T-helper 22 cell (primary cell): ENCODE results near the gene CRHR1.
"Not testable (repeated sequence)": the region's sequence is repeated elsewhere in the genome, so short reads cannot be mapped to it uniquely, and the experiment has no call there.

Source experiments
- DNase-seq: peaks from one replicate; pipeline ENCODE4 v3.0.0-alpha.2; 2020; ENCODE audit warnings: low read depth

CRHR1 gene

DNA sequence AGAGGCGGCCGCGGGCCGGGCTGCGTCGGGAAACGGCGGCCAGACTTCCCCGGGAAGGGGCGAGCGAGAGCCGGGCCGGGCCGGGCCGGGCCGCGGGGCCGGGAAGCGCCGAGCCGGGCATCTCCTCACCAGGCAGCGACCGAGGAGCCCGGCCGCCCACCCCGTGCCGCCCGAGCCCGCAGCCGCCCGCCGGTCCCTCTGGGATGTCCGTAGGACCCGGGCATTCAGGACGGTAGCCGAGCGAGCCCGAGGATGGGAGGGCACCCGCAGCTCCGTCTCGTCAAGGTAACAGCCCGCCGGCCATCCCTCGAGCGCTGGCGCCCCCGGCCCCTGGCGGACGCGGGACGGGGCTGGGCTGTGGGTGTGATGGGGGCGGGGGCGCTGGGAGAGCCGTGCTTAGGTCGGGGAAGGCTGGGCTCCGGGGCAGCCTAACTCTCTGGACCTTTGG lies at the start of gene CRHR1:
Gene CRHR1, plus strand, starts transcription at position 28 of the 448 bp plus-strand sequence. Its CDS starts 225 bp downstream, at position 253.
- no peak for DNase-seq

DNA sequence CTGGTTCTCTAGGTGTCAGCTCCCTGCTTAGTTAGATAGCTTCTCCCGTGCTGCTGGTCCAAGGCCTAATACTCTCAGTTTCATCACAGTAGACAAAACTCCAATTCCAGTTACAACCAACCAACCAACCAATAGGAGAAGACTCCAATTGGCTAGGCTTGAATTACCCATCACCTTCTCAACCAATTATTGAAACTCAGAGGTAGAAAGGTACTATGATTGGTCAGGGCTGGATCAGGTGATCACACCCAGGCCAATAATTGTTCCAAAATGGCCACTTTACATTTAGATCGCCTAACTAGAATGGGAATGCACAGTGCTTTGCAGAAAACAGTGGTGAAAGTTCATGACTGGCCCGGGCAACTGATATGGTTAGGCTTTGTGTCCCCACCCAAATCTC lies 49.5 kb upstream of the CRHR1 start:
- DNase-seq = no peak

DNA sequence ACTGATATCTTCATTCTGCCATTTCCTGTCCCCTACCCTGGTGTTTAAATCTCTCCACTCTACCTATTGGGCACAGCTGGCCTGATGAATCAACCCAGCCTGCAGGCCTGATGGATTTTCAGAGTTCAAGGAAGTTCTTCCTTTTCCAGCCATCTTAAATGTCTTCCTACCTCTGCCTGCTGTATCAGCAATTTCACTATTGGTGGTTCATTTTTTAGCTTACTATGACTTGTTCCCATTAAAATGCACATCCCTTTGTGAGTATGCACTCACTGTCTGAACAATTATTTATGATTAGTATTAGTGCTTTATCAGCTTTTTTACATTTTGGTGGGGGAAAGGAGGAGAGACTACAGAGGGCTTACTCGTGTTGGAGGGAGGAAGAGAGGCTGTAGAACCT lies 48.6 kb upstream of the CRHR1 start:
- no peak for DNase-seq

DNA sequence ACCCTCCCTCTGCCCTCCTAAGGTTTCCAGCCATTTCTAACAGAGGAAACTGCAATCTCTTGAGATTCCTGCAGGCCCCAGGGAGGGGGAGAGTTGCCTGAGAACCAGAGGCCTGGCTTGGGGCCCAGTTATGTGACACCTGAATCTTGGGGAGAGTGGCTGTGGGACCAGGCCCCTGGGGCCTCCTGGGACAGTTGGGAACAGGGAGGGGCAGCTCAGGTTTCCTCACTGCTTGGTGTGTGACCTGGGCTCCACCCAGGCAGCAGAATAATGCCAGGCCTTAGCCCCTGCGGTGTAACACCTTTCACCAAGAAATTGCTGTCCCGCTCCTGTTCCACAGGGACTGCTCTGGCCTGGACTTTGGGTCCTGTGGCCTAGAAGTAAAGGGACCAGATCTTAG lies 44.3 kb upstream of the CRHR1 start:
- DNase-seq = no peak

DNA sequence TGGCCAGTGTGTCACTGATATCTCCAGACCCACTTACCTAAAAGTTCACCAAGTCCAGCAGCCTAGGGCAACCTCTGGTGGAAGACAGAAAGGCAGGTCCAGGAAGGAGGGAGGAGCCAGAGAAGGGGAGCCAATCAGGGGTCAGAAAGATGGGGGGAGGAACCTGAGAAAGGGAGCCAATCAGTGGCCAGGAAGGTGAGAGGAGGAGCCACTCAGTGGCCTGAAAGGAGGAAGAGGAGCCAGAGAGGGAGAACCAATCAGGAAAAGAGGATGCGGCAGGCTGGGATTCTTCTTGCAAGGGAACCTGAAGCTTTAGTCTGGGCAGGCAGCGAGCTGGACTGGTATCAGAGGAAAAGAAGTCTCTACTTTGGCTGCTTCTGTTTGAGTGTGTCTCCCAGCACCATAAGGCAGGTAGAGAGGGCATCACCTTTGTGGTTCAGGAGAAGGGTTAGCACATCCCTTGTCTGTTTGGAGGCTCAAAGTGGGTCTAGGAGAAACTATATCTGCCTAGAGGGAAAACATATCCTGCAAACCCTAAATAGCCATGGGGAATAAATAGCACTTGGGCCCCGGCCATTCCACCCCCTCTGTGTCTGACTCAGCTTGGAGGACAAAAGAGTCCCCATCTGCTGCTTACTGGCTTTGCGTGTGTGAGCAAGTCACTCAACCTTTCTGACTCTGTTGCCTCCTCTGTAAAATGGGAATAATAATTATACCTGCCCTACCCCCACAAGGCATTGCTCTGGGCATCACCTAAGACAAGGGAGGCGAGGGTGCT lies 43.4 kb upstream of the CRHR1 start:
- no peak for DNase-seq

DNA sequence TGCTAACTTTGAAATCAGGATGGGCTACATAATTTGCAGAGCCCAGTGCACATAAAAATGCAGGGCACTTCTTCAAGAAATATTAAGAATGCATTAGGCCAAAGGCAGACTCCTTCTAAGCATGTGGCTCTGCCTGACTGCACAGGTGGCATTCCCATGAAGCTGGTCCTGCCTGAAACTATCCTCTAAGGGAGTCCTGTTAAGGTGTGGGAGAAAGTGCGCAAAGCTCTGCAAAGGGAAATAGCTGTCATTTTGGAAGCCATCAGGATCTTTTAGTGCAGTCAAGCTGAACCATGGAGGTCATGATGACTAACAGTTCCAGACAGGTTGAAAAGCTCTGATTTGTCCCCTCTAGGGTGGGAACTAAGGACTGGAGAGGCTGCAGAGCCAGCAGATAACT lies 41.9 kb upstream of the CRHR1 start:
- DNase-seq = no peak

DNA sequence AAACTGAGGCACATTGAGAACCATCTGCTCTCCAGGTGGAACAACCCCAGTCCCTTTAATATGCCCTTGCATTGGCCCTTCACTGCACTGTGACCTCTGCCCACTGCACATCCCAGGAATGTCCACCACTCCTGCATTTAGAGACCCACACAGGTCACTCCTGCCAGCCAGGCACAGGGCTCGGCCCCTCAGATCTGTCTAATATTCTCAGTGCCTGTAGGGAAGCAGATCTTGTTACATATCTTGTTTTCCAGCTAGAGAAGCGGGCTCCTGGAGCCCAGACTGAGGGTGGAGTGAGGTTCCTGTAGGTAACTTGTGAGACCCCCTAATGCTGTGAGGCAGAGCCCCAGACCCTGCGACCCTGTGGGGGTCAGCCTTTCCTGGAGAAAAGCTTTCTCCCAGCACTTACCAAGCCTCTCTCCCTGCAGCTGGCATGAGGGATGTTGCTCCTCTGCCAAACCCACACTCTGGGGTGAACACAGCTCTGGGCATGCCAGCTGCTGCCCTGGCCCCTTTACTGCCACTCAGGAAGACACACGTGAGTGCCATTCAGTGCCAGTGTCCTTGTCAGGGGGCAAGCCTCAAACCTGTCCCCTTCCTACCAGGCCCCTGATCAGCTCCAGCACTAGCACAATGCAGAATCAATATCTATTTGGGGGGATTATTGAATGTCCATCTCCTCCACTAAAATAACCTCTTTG lies 40.3 kb upstream of the CRHR1 start:
- no peak for DNase-seq

DNA sequence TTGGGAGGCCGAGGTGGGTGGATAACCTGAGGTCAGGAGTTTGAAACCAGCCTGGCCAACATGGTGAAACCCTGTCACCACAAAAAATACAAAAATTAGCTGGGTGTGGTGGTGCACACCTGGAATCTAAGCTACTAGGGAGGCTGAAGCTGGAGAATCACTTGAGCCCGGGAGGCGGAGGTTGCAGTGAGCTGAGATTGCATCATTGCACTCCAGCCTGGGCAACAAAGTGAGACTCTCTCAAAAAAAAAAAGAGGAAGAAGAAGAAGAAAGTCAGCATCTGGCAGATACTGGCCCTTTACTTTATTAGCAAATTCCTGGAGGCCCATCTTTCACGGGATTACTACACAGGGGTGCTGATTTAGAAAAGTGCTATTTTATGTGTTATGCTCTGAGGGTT lies 39.3 kb upstream of the CRHR1 start:
- not testable (repeated sequence) for DNase-seq

DNA sequence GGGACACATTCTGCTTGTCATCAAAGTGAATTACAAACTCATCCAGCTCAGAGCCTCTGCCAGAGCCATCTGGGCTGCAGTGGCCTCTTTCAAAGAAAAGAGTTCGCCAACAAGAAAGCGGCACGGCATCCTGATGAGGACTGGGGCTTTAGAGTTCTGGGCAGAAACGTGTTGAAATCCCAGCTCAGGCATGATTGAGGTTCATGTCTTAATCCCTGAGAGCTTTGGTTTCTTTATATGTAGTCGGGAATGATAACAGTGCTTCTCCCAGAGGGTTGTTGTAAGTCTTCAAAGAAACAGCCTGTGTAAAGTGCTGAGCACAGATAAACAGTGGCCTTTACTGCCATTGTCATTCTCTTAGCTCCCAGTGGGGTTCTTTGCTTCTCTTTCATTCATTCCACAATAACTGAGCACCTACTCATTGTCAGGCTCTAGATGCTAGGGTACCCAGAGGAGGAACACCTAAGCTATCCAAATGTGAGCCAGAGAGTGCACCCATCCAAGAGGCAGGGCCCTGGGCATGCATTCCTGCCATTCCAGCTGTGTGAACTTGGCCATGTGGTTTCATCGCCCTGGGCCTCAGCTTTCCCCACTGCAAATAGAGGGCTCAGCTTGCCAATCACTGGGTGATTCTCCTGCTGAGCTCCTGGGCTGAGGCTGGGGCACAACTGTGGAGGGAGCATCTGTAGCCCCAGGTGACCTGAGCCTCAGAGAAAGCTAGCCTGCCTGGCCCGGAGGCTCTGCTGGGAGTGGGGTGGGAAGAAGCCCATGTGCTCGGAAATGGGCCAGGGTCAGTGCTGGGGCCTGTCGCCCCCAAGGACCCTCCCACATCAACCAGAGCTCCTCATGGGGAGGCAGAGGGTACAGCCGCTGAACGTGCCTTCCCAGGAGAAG lies 38.3 kb upstream of the CRHR1 start:
- no peak for DNase-seq

DNA sequence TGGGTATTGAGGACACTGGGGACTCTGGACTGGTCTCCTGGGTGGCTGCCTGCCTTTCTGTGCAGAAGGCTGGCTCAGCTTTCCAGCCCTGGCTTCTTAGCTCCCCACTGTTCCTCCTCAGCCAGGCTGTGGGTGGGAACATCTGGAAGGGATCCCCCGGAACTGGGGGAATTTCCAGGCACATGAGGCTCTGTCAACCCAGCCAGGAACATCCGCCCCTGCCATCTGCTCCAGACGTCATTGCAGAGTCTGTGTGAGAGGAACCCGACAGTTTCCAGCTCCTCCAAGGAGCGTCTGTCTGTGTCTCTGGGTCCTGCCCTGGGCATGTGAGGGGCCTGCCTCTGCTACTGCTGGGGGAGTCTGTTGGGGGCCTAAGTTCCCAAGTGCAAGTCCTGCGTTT lies 36.2 kb upstream of the CRHR1 start:
- no peak for DNase-seq

DNA sequence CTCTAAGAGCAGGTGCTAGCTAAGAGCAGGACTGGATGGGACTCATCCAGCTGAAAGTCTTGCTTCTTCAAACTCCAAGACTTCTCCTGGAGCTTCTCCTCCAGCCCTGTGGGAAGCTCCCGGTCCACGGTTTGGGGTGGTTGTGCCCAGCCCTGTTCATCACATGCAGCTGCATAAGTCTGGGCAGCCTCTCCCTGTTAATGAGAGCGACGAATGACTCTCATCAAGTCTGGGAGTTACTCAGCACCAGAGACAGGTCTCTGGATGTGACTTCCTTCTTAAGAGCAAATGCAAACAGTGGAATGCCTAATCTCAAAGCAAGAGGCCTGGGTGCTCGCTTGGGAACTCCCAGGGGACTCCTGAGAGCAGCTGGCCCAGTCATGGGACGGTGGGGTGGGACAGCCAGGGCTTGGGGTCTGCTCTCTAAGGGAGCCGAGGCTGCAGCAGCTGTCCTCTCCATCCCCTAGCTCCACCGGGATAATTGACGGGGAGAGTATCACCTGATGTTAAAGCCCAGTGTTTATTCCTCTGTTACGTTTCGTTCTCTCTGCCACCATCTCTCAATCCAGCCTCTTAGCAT lies 35.3 kb upstream of the CRHR1 start:
- no peak for DNase-seq

DNA sequence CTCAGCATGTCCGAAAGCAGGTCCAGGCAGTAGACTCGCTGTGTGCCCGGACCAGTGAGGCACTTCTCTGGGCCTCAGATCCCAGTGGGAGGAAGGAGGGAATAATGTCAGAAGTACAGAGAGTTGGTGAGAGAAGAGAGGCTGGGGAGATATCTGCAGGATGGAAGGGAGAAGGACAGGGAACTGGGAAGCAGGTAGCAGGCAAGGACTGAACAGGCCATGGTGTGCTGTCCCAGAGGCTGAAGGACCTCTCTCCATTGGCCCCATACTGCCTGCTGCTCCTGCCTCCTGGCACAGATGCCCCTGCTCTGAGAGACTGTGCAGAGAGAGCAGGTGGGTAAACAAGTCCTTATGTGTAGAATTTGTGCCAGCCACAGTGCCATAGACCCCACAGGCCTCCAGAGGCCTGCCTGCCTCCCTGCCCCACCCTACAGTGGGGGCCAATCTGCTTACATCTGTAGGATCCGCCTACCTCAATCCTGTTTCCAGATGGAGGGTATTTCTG lies 34.2 kb upstream of the CRHR1 start:
- DNase-seq = no peak

DNA sequence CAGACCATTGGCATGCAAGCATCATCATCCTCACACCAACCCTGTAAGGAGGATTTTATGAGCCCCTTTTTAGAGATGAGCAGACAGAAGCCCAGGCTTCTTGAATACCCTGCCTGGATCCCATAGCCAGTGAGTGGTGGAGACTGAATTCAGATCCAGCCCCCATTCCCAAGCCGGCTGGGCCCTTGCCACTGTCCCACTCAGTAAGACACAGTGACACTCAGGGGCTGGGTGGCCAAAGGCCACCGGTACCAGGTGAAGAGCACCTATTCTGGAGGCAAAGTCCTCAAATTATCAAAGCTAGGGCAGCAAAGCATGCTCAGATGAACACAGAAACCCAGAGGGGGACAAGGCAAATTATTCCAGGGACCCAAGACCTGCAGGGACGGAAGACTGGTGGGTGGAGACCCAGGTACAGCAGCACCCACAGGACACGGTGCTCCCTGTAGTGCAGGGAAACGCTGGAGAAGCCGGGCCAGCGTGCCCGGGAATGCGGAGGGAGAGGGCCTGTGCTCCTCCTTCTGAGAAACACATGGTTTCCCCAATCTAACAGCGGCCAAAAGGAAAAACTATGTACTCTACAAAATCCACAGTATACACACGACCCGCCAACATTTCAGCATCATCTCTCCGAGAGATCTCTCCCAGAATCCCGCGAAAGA lies 33.2 kb upstream of the CRHR1 start:
- DNase-seq = no peak

DNA sequence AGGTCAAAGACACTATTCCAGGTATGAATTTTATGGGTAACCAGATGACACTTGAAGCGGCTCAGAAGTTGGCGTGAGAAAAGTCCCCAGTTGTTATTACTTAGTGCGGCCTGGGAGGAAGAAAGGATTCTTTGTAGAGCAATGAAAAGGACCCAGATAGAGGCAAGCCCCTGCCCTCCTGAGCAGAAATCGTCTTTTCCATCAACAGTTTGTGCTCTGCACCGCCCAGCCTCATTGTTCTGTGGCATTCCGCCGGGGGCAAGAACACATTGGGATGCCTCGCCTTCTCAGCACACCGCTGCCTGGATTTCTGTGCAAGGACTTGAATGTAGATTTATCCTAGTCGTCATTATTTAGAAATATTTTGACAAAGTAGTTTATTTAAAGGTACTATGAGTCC lies 32.7 kb upstream of the CRHR1 start:
- DNase-seq = no peak

DNA sequence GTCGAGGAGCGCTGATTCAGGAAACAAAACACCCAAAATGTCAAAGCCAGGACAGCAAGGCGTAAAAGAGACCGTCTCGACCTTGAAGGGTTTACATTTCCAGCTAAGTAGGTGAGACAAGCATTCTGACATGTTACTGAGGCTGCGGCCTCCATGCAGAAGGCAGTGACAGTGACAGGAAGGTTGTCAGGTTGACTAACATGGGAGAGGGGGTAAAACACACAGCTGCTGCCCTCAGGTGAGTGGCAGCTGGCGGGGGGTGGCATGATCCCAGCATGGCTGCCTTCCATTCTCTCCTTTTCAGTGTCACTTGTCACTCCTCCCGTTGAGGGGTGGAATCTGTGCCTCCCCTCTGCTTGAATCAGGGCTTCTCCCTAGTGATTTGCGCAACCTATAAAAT lies 31.9 kb upstream of the CRHR1 start:
- DNase-seq = no peak

DNA sequence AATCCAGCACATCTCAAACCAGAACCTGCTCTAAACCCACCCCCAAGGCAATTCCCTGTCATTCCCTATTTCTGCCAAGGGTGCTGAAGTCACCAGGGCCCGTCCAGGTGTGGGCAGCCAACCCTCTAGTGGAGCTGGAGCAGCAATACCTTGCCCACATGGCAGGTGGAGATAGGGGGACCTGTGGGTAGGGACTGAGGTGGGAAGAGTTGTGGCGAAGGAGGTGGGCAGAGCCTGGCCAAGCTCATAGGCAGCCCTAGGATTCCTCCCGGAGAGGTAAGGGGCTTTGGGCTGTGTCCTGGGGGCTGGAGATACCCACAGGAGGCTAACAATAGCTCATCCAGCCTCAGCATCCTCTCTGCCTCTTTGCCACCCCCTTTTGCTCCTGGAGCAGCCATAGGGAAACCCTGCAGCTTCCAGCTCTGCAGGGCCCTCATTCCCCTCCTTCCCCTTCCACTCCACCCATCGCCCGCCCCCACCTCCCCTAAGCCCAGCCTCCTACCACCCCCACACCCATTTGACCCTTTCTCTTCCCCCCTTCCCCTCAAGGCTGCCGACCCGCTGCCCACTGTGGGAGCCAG lies 30.4 kb upstream of the CRHR1 start:
- DNase-seq = no peak

DNA sequence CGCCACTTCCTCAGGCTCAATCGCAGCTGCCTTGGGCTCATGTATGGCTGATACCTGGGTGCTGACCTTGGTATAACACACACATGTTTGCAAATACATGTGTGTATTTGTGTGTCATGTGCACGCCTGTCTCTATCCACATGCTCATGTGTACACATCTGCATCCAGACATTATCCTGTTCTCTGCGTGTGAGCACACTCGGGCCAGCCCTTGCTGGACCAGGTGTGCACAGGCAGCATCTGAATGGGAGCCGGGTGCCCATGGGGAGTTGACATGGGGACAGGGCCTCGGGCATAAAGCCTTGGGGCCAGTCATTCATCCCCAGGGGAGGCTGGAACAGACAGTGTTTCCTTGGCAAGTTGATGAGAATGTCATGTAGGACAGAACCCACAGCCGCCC lies 29.1 kb upstream of the CRHR1 start:
- no peak for DNase-seq

DNA sequence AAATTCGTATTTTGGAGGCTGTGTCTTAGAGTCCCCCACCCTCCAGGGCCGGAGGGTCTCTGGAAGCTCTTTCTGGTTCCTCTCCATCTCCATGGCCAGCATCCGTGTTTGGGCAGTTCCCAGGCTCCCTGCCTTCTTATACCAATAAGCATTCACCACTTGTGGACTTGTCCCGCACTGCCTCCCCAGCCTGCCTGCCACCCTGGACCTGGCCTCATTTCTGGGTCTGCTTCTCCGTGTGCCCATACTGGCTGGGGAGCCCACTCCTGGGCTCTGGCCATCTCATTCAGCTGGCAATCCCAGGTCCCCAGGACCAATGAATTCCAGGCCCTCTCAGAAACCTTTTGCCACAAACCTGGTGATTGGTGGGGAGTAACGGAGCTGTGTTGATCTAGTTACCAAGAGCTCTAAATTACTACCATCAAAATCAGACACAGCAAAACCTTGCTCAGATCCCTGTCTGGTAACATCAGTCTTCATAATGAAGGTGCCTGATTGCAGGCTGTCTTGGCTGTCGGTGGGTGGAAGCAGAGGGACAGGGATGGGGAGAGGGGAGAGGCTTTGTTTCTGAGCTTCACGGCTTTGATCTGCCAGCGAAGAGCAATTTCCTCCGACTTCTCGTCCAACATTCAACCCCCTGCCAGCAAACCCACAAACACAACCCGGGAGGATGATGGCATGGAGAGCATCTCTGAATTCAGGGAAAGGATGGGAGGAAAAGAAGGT lies 27.7 kb upstream of the CRHR1 start:
- no peak for DNase-seq

DNA sequence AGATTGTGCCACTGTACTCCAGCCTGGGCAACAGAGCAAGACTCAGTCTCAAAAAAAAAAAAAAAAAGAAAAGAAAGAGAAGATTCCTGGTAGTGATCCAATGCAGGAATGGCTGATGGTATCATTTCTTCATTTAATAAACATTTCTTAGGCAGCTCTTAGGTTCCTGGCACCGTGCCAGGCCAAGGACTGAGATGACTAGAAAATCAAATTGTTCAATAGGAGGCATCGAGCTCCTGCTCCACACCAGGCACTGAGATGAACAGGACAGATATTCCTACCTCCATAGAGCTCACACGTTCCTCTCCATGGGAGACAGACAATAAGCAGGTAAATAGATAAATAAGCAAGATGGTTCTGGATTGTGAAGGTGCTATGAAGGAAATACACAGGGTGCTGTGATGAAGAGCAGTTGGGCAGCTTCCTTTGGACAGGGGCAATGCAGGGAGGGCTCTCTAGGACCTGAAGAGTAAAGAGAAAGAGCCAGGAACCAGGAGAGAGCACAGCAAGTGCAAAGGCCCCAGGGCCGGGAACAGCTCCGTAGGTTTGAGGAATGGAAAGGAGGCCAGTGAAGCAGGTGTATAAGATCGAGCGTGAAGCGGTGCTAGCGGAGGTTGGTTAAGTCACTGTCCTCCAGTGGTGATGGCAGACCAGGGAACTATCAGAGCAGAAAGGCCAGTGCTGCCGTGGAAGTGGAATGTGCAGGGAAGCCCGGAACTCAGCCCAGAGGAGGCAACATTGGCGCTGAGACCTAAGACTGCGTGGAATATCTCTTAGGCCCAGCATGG lies 26.5 kb upstream of the CRHR1 start:
- DNase-seq = no peak

DNA sequence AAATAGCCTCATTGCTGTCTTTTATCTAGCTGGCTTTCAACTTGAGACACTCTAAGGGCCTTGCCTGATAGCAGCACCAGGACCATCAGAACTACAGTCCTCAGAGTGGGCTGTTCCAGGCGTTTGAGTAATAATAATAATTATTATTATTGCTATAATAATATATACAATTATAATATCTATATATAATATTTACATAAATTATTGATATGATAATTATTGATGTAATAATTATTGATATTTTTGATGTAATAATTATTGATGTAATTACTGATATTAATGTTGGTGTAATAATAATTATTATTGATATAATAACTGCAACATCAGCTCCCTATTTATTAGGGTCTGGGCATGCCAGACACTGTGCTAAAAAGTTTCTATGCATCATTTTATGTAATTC lies 25.6 kb upstream of the CRHR1 start:
- no peak for DNase-seq
